ENCODE data around the gene SLC25A45.
"Not testable (repeated sequence)": the region's sequence is repeated elsewhere in the genome, so short reads cannot be mapped to it uniquely, and the experiment has no call there.

SLC25A45 gene

DNA sequence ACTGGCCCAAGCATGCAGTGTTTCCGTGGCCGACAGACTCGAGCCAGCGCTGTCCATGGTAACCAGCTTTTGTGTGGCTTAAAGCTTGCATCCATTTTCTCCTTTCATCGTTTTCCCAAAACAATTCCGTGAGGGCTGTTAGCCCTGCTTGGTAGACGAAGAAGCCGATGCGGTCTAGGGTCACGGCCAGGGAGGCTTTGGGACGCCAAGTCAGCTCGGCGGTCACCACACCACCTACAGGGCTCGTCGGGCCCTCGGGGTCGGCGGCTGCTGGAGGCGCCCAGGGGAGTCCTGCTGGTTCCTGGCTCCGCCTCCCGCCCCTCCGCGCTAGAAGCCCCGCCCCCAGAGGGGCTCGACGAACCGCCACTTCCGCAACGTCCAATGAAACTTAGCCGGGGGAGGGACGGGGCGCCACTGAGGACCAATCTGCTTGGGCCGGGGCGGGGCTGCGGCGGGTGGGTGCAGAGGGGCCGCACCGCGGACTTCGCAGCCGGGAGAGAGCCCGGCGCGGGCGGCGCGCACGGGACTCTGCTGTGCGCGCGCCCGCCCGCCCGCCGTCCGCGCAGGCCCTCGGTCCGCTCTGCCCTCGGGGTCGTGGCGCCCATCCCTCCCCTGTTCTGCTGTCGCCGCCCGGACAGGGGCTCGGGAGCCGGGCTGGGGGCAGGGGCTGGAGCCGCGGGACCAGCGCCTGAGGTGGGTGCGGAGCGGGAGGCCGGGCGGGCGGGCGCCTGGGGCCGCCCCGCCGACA lies 28.0 kb downstream of the SLC25A45 start, which contains the start of gene TIGD3:
Gene TIGD3 (plus strand): TSS at position 487 of the 748 bp plus-strand sequence. CDS start 1,058 bp downstream, outside the sequence.
- Mint-ChIP-seq H3K9me3 (no peaks in the 10 kb centered on the region), H3K4me1 (ENCODE audit: low read depth) (peaks cover 15% of the 10 kb centered on the region), H3K27ac (no peak within 1 kb of the TSS), H3K27me3 (no peaks in the 10 kb centered on the region), H3K4me3 (peak within 1 kb of the TSS; percentile 86), H3K36me3 (ENCODE audit: low read depth) (peaks cover 22% of the 10 kb centered on the region)

- H3K27ac Mint-ChIP-seq = no peak overlapping the region
These were observed 28.6 kb downstream of the SLC25A45 start for GRCh38 chr11:65353900-65354264.

DNA sequence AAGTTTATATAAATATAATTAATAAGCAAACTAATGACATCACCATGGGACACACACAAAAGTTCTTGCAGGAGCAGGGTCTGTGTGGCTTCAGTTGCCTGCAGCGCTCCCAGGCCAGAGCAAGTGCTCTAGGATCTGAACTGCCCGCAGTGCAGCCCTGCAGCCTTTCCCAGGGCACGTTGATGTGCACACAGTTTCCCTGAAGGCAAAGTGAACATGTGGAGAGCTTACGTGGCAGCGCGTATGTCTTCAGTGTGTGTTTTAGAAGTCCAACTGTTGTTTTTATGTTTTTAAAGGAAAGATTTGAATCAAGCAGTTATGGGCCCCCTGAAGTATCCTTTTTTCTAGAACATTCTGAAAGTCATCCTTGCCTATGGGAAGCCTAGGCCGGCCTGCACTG lies 29.1 kb downstream of the SLC25A45 start:
- Mint-ChIP-seq H3K4me1 (ENCODE audit: low read depth) (peaks cover 15% of the 10 kb centered on the region), H3K9me3 (no peaks in the 10 kb centered on the region), H3K36me3 (ENCODE audit: low read depth) (peaks cover 30% of the 10 kb centered on the region), H3K4me3 (no peak overlapping the region), H3K27me3 (no peaks in the 10 kb centered on the region), H3K27ac (no peak overlapping the region)

More at GRCh38 chr11:65353900-65354264, 28.6 kb downstream of the SLC25A45 start:
- H3K4me1 Mint-ChIP-seq (ENCODE audit: low read depth) = peaks cover 15% of the 10 kb centered on the region
- H3K27me3 Mint-ChIP-seq = no peaks in the 10 kb centered on the region
- H3K36me3 Mint-ChIP-seq (ENCODE audit: low read depth) = peaks cover 26% of the 10 kb centered on the region
- no peaks in the 10 kb centered on the region for H3K9me3 Mint-ChIP-seq
- H3K4me3 Mint-ChIP-seq = peak overlapping the region; percentile 30

GRCh38 chr11:65352783-65353182 lies 29.7 kb downstream of the SLC25A45 start:
- H3K27ac Mint-ChIP-seq = no peak overlapping the region
- no peaks in the 10 kb centered on the region for H3K27me3 Mint-ChIP-seq
- H3K4me1 Mint-ChIP-seq (ENCODE audit: low read depth) = peaks cover 15% of the 10 kb centered on the region
- peaks cover 30% of the 10 kb centered on the region for H3K36me3 Mint-ChIP-seq (ENCODE audit: low read depth)
- no peaks in the 10 kb centered on the region for H3K9me3 Mint-ChIP-seq
- no peak overlapping the region for H3K4me3 Mint-ChIP-seq

DNA sequence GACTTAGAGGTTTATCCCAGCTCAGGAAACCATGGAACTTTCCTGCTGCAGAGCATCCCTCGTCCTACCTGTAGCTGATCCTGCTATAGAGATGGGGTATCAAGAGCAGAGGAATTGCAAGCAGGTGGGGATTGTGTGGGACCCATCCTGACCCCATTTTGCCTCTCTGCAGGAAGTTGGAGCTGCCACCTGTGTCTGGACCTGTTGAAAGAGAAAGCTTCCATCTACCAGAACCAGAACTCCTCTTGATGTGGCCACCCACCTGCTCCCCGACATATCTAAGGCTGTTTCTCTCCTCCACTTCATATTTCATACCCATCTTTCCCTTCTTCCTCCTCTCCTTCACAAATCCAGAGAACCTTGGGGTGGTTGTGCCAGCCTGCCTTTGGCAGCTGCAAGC lies 30.9 kb downstream of the SLC25A45 start:
- Mint-ChIP-seq H3K4me1 (ENCODE audit: low read depth) (peaks cover 15% of the 10 kb centered on the region), H3K36me3 (ENCODE audit: low read depth) (peaks cover 33% of the 10 kb centered on the region), H3K9me3 (no peaks in the 10 kb centered on the region), H3K4me3 (no peak overlapping the region), H3K27ac (peak overlapping the region; percentile 46), H3K27me3 (no peaks in the 10 kb centered on the region)

GRCh38 chr11:65341856-65342255 lies 40.6 kb downstream of the SLC25A45 start:
- Mint-ChIP-seq H3K9me3 (no peaks in the 10 kb centered on the region), H3K27me3 (no peaks in the 10 kb centered on the region), H3K36me3 (ENCODE audit: low read depth) (peaks cover 49% of the 10 kb centered on the region), H3K4me1 (ENCODE audit: low read depth) (peaks cover 14% of the 10 kb centered on the region), H3K4me3 (no peak overlapping the region), H3K27ac (peak overlapping the region; percentile 34)

- Mint-ChIP-seq H3K9me3 (no peaks in the 10 kb centered on the region), H3K36me3 (ENCODE audit: low read depth) (peaks cover 39% of the 10 kb centered on the region), H3K27me3 (no peaks in the 10 kb centered on the region), H3K4me3 (no peak overlapping the region), H3K27ac (no peak overlapping the region), H3K4me1 (ENCODE audit: low read depth) (peaks cover 27% of the 10 kb centered on the region)
These were observed 42.2 kb downstream of the SLC25A45 start for GRCh38 chr11:65340226-65340625.

DNA sequence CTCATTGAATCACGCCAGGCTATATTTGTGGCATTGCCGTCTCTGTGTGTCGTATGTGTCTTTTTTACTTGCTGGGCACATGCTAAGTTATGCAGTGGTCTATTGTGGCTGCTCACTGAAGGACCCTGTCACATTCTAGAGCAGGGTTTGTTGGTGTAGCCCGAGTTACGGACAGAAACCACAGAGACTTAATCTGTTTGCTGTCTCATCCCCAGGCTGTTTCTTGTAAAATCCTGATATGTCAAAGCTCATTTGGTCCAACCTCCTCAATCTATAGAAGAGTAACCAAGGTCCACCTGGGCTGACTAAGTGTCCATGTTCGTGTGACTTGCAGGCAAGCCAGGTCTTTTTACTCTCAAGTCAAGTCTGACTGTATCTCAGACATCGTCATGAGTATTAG lies 43.8 kb downstream of the SLC25A45 start:
- Mint-ChIP-seq H3K36me3 (ENCODE audit: low read depth) (peaks cover 30% of the 10 kb centered on the region), H3K9me3 (no peaks in the 10 kb centered on the region), H3K4me1 (ENCODE audit: low read depth) (peaks cover 38% of the 10 kb centered on the region), H3K27ac (no peak overlapping the region), H3K4me3 (no peak overlapping the region), H3K27me3 (no peaks in the 10 kb centered on the region)

DNA sequence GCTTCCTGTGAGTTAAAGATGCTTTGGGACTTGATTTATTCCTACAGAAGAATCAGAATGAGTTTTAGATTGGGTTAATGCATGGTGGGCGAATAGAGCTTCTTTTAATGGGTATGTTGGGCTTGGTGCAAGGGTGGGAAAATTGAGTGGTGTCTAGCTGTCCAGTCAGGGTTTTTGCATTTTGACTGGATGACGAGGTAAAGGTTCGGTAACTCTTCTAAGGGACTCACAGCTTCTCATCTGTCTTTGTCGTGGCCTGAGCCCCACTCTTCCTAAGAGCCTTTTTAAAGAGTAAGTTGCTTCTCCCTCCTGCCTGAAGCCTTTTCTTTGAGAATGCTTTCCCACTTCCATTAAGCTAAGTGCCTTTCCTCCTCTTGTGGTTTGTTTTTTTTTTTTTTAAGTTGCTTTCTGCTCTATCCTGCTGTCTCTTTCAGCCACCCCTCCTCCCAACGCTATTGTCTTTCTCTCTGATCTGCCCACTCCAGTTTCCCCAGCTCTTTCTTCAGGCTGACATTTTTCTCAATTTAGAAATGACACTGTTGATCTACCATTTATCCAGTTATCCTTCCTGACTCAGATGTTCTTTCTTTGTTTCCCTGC lies 47.6 kb downstream of the SLC25A45 start:
- H3K4me3 Mint-ChIP-seq = peak overlapping the region; percentile 92
- H3K27me3 Mint-ChIP-seq = no peaks in the 10 kb centered on the region
- peak overlapping the region; percentile 81 for H3K27ac Mint-ChIP-seq
- H3K4me1 Mint-ChIP-seq (ENCODE audit: low read depth) = peaks cover 46% of the 10 kb centered on the region
- no peaks in the 10 kb centered on the region for H3K9me3 Mint-ChIP-seq
- peaks cover 13% of the 10 kb centered on the region for H3K36me3 Mint-ChIP-seq (ENCODE audit: low read depth)

- H3K27me3 Mint-ChIP-seq; H3K4me3 Mint-ChIP-seq; H3K36me3 Mint-ChIP-seq (ENCODE audit: low read depth); H3K27ac Mint-ChIP-seq; H3K9me3 Mint-ChIP-seq: not testable (repeated sequence)
- peaks cover 37% of the 10 kb centered on the region for H3K4me1 Mint-ChIP-seq (ENCODE audit: low read depth)
These were observed 49.9 kb downstream of the SLC25A45 start for GRCh38 chr11:65332591-65332990.

DNA sequence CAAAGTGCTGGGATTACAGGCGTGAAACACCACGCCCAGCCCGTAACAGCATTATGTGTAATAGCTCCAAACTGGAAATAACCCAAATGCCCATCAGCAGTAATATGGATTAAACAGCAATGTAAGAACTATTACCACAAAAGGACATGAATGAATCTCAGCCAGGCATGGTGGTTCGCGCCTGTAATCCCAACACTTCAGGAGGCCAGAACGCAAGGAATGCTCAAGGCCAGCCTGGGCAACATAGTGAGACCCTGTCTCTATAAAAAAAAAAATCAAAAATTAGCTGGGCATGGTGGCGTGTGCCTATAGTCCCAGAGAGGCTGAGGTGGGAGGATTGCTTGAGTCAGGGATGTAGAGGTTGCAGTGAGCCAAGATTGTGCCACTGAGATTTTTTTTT lies 51.9 kb downstream of the SLC25A45 start:
- H3K36me3 Mint-ChIP-seq (ENCODE audit: low read depth) = peaks cover 4% of the 10 kb centered on the region
- no peak overlapping the region for H3K27ac Mint-ChIP-seq
- no peaks in the 10 kb centered on the region for H3K9me3 Mint-ChIP-seq
- H3K4me1 Mint-ChIP-seq (ENCODE audit: low read depth) = peaks cover 27% of the 10 kb centered on the region
- no peak overlapping the region for H3K4me3 Mint-ChIP-seq
- H3K27me3 Mint-ChIP-seq = no peaks in the 10 kb centered on the region

GRCh38 chr11:65329944-65330403 lies 52.5 kb downstream of the SLC25A45 start:
- H3K4me3 Mint-ChIP-seq = peak overlapping the region; percentile 37
- H3K4me1 Mint-ChIP-seq (ENCODE audit: low read depth) = peaks cover 21% of the 10 kb centered on the region
- H3K36me3 Mint-ChIP-seq (ENCODE audit: low read depth) = no peaks in the 10 kb centered on the region
- H3K27me3 Mint-ChIP-seq = no peaks in the 10 kb centered on the region
- peak overlapping the region; percentile 77 for H3K27ac Mint-ChIP-seq
- H3K9me3 Mint-ChIP-seq = no peaks in the 10 kb centered on the region

DNA sequence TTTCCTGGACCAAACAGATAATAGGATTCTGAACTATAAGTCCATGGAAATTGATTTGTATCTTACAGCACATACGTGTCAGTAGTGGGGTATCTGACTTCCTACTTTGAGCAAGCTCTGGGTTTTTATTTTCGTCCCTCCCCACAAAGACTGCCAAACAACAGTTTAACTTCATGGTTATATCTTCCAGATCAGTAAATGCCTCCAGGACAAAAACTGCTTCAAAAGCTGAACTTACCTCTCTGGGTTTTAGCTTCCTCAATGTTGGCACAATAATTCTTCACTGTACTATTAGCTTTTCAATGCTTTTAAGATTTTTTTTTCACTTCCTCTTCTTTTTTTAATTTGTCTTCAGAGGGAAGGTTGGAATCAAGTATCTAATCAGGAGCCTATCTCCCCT lies 53.0 kb downstream of the SLC25A45 start:
- Mint-ChIP-seq H3K36me3 (ENCODE audit: low read depth) (no peaks in the 10 kb centered on the region), H3K4me1 (ENCODE audit: low read depth) (peaks cover 16% of the 10 kb centered on the region), H3K4me3 (peak overlapping the region; percentile 37), H3K27me3 (no peaks in the 10 kb centered on the region), H3K9me3 (no peaks in the 10 kb centered on the region), H3K27ac (peak overlapping the region; percentile 77)

DNA sequence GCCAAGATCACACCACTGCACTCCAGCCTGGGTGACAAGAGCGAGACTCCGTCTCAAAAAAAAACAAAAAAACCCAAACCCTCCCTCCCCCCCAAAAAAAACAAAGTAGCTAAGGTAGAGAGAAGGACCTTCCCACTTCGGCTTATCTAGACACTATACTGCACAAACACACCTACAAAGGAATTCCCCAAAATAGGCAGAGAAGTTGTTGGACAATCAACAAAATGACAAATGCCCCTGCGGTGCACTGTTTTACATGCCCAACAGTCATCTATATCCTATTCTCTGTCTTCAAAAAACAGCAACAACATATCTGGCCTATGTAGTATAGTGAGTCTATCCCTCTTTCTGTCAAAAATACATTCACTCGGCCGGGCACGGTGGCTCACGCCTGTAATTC lies 55.4 kb downstream of the SLC25A45 start:
- Mint-ChIP-seq H3K4me1 (ENCODE audit: low read depth) (peaks cover 10% of the 10 kb centered on the region), H3K9me3 (no peaks in the 10 kb centered on the region), H3K27me3 (no peaks in the 10 kb centered on the region), H3K36me3 (ENCODE audit: low read depth) (no peaks in the 10 kb centered on the region), H3K4me3 (no peak overlapping the region), H3K27ac (no peak overlapping the region)

GRCh38 chr11:65325435-65325834 lies 57.0 kb downstream of the SLC25A45 start:
- Mint-ChIP-seq H3K4me3 (no peak overlapping the region), H3K4me1 (ENCODE audit: low read depth) (peaks cover 10% of the 10 kb centered on the region)

More at GRCh38 chr11:65325435-65325834, 57.0 kb downstream of the SLC25A45 start:
- no peaks in the 10 kb centered on the region for H3K27me3 Mint-ChIP-seq
- H3K36me3 Mint-ChIP-seq (ENCODE audit: low read depth) = no peaks in the 10 kb centered on the region
- no peaks in the 10 kb centered on the region for H3K9me3 Mint-ChIP-seq
- H3K27ac Mint-ChIP-seq = no peak overlapping the region

All from stimulated activated naive CD8-positive, alpha-beta T cell treated with anti-CD3 and anti-CD28 coated beads, Interleukin-15, Interleukin-2, amounts not matched to agents 100 ng/mL and 50 ng/mL, for 24 hours (primary cell).